GM12878 (cell line): ENCODE measurements around the gene SPAG9. TPM values are rescaled to one million over a fixed set of nuclear protein-coding genes. Genes with fewer than 3 reads are reported as not detected.

Source experiments
- ATAC-seq: fragments of 200-7000 bp; cut with Tn5 transposase; 3 replicates; pipeline ENCODE4 v1.9.1; 2020; ENCODE audit warnings: mild to moderate bottlenecking, moderate library complexity
- BruUV-seq: library from RNA; stranded (reverse); fragments of 400-500 nt; replicated peaks from 2 replicates; lab custom pipeline; 2021; lab: Mats Ljungman, UMichigan
- CTCF ChIA-PET: fragments of 300-600 bp; sonication (Branson Sonifier 250); formaldehyde crosslinking; extraction: SDS; loops from one replicate; lab custom pipeline; 2021; ENCODE audit warnings: inconsistent platforms; lab: Yijun Ruan, JAX
- POLR2A ChIA-PET: fragments of 350-600 bp; formaldehyde crosslinking; extraction: SDS; loops from one replicate; lab custom pipeline; 2021; ENCODE audit warnings: inconsistent platforms; lab: Charles Lee
- RAD21 ChIA-PET: fragments of 300-600 bp; sonication (Branson Sonifier 250); formaldehyde crosslinking; loops from one replicate; lab custom pipeline; 2023; ENCODE audit warnings: antibody characterized with exemption; ENCODE audit not compliant: unreplicated experiment; lab: Charles Lee
- SMC1A ChIA-PET: fragments of 300-600 bp; sonication (Branson Sonifier 250); formaldehyde crosslinking; loops from one replicate; lab custom pipeline; 2023; ENCODE audit not compliant: unreplicated experiment, uncharacterized antibody; lab: Charles Lee
- DNase-seq: peaks from one replicate; pipeline ENCODE4 v3.0.0-alpha.2; 2011; ENCODE audit warnings: low read depth, low spot score
- FAIRE-seq: peaks from 3 replicates; lab custom pipeline; 2011; peaks lifted over from hg19 to GRCh38; lab: Jason Lieb, UNC
- H2AFZ ChIP-seq: 2 replicates; pipeline ENCODE4 v1.6.0; 2011; ENCODE audit warnings: low read depth, low read length, control low read depth; ENCODE audit not compliant: control insufficient read depth
- H3K27ac ChIP-seq: 2 replicates; pipeline ENCODE4 v1.5.1; 2011; ENCODE audit warnings: control low read depth; ENCODE audit not compliant: control insufficient read depth, insufficient read depth
- H3K27me3 ChIP-seq, 2 experiments: replicated peaks in 1 of 2; 2 replicates each; pipeline versions ENCODE4 v1.6.0 to v1.6.1; 2011; ENCODE audit warnings: low read length in 1 of 2; ENCODE audit not compliant: control insufficient read depth in 2 of 2, insufficient read depth in 2 of 2
- H3K36me3 ChIP-seq, 2 experiments: 2 replicates each; pipeline ENCODE4 v1.5.1; 2011; ENCODE audit warnings: low read length in 1 of 2; ENCODE audit not compliant: control insufficient read depth in 2 of 2, insufficient read depth in 2 of 2
- H3K4me1 ChIP-seq: 2 replicates; pipeline ENCODE4 v1.6.1; 2011; ENCODE audit warnings: mild to moderate bottlenecking, low read length, moderate library complexity, mixed read lengths; ENCODE audit not compliant: control insufficient read depth, insufficient read depth
- H3K4me2 ChIP-seq: 2 replicates; pipeline ENCODE4 v1.6.0; 2011; ENCODE audit warnings: control low read depth; ENCODE audit not compliant: control insufficient read depth, insufficient read depth
- H3K4me3 ChIP-seq: fragments of 200-600 bp; sonication (generic); 2 replicates; pipeline ENCODE4 v1.5.1; 2016
- H3K79me2 ChIP-seq: 2 replicates; pipeline ENCODE4 v1.6.0; 2011; ENCODE audit warnings: low read length; ENCODE audit not compliant: control insufficient read depth, insufficient read depth
- H3K9ac ChIP-seq: 2 replicates; pipeline ENCODE4 v1.8.0; 2011; ENCODE audit warnings: low read length, control low read depth, mixed read lengths; ENCODE audit not compliant: control insufficient read depth, insufficient read depth
- H3K9me3 ChIP-seq: replicated peaks from 3 replicates; pipeline ENCODE4 v1.5.1; 2011; ENCODE audit warnings: mild to moderate bottlenecking, low read length; ENCODE audit not compliant: control insufficient read depth, insufficient read depth
- H4K20me1 ChIP-seq: 2 replicates; pipeline ENCODE4 v1.6.0; 2011; ENCODE audit not compliant: control insufficient read depth, insufficient read depth
- ETV6 ChIP-seq, 2 experiments: fragments of 450-650 bp in 1 of 2; IDR thresholded peaks in 1 of 2; conservative IDR thresholded peaks in 1 of 2; 2 replicates each; pipeline ENCODE4 v1.6.1; 2014; ENCODE audit warnings: antibody characterized with exemption in 1 of 2, borderline replicate concordance in 1 of 2, low read depth in 1 of 2, mild to moderate bottlenecking in 1 of 2, moderate library complexity in 1 of 2
- POU2F2 ChIP-seq: IDR thresholded peaks from 3 replicates; pipeline ENCODE4 v1.6.1; 2011; ENCODE audit warnings: low read depth, mild to moderate bottlenecking, low read length, borderline replicate concordance
- RAD51 ChIP-seq: fragments of 450-650 bp; IDR thresholded peaks from 2 replicates; pipeline ENCODE4 v1.6.1; 2016; ENCODE audit warnings: moderate library complexity, mild to moderate bottlenecking, inconsistent platforms
- RUNX3 ChIP-seq: IDR thresholded peaks from 2 replicates; pipeline ENCODE4 v1.6.1; 2012; ENCODE audit warnings: low read length, inconsistent platforms
- SUZ12 ChIP-seq: fragments of 200-600 bp; sonication (generic); IDR thresholded peaks from one replicate; pipeline ENCODE4 v1.6.1; 2018; ENCODE audit warnings: antibody characterized with exemption, mild to moderate bottlenecking; ENCODE audit not compliant: unreplicated experiment
- TAF1 ChIP-seq: IDR thresholded peaks from 2 replicates; pipeline ENCODE4 v1.6.1; 2011; ENCODE audit warnings: mild to moderate bottlenecking, low read depth, low read length, borderline replicate concordance
- ZNF622 ChIP-seq: fragments of 450-650 bp; IDR thresholded peaks from 2 replicates; pipeline ENCODE4 v1.6.1; 2017; ENCODE audit warnings: mild to moderate bottlenecking, inconsistent platforms
- WGBS: methylation state at CpG from one replicate; pipeline ENCODE4 v1.1.6; 2016; ENCODE audit warnings: low lambda C conversion rate; ENCODE audit not compliant: insufficient replicate concordance, insufficient coverage; ENCODE audit errors: missing lambda C conversion rate; 5-methylcytosine and 5-hydroxymethylcytosine counted together
- in situ Hi-C: fragments of 300-500 bp; cut with MboI; formaldehyde crosslinking; loops from 9 replicates; pipeline ENCODE4 v1.14.3; 2018; ENCODE audit warnings: mixed read lengths
- intact Hi-C: fragments of 100-400 bp; cut with micrococcal nuclease; formaldehyde crosslinking; loops from one replicate; pipeline ENCODE4 v1.14.2; 2022; ENCODE audit not compliant: unreplicated experiment
- polyA plus RNA-seq, 11 experiments: library from polyadenylated mRNA; depleted of rRNA in 4 of 11; unstranded in 6 of 11; stranded (reverse) in 5 of 11; fragments of >200 nt; fragmentation: Nextera tagmentation in 4 of 11; fragmentation: Illumina TruSeq in 1 of 11; extraction: Ambion mirVana in 4 of 11; extraction: Trizol in 1 of 11; gene quantifications; 1 replicate in 1 of 11; 2 replicates in 10 of 11; pipeline versions ENCODE4 v1.2.1 to v1.2.3, GENCODE V29; 2011 to 2016; ENCODE audit warnings: inconsistent platforms in 2 of 11, missing spikeins in 2 of 11, low read depth in 1 of 11
- total RNA-seq, 4 experiments: library from RNA; depleted of rRNA in 3 of 4; stranded (reverse); fragments of >200 nt in 3 of 4; fragmentation: Illumina TruSeq in 1 of 4; extraction: Trizol in 1 of 4; gene quantifications; 2 replicates each; pipeline versions ENCODE4 v1.2.1 to v1.2.3, GENCODE V29; 2013 to 2021
- TF ChIP-seq, protein P1 (sequence below): IDR thresholded peaks from 2 replicates; pipeline ENCODE4 v1.6.1; 2012; ENCODE audit warnings: low read length, inconsistent platforms
- TF ChIP-seq, protein P2 (sequence below): fragments of 450-650 bp; IDR thresholded peaks from 2 replicates; pipeline ENCODE4 v1.6.1; 2017; ENCODE audit warnings: low read depth, mild to moderate bottlenecking, moderate library complexity

The SPAG9 gene
- total and polyA plus RNA-seq, 10 of the 15 experiments (the other 5 are each of a cell fraction or from before 2014, with no cell fraction given), result 6.6 to 42.0 (median 24.9) TPM

DNA sequence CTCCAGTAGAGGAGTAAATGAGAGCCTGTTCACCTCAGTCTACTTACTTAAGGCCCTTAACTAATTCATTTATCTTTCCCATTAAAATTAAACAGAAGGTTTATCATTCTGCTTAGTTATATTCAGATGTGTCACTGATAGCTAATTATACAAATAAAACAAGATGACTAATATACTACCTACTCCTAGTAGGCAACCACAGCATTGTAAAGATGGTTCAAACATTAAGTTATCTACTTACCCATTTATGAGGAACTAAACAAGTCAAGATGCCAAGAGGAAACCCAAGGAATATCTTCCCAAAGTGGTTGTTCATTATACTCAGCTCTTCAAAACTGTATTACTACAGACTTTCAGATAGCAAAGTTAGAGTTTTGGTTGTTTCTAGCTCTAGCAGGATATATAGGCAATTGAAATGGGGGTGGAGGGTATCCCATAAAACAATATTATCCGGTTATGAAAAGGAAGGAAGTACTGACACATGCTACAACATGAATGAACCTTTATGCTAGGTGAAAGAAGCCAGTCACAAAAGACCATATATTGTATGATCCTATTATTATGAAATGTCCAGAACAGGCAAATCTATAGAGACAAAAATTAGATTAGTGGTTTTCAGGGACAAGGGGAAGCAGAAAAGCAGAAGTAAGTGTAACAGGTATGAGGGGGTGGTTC is 56.5 kb downstream of the SPAG9 start (continued):
- TF ChIP-seq RAD51 (no peak), ETV6 (conservative IDR thresholded peaks at IDR 0.05 in 1 of 2, IDR thresholded peaks at IDR 0.05 in 1 of 2; ENCODE audit: borderline replicate concordance in 1 of 2, low read depth in 1 of 2) (no peak)
- TF ChIP-seq, protein P1, sequence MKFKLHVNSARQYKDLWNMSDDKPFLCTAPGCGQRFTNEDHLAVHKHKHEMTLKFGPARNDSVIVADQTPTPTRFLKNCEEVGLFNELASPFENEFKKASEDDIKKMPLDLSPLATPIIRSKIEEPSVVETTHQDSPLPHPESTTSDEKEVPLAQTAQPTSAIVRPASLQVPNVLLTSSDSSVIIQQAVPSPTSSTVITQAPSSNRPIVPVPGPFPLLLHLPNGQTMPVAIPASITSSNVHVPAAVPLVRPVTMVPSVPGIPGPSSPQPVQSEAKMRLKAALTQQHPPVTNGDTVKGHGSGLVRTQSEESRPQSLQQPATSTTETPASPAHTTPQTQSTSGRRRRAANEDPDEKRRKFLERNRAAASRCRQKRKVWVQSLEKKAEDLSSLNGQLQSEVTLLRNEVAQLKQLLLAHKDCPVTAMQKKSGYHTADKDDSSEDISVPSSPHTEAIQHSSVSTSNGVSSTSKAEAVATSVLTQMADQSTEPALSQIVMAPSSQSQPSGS, result no peak

DNA sequence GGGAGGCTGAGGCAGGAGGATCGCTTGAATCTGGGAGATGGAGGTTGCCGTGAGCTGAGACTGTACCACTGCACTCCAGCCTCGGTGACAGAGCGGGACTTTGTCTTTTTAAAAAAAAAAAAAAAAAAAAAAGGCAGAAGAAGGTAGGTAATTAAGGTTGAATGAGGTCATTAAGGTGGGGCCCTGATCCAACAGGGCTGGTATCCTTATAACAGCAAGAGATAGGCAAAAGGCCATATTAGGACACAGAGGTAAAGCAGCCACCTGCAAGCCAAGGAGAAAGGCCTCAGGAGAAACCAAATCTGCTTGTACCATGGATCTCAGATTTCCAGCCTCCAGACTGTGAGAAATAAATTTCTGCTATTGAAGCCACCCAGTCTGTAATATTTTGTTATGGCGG is 60.3 kb downstream of the SPAG9 start:
- Histone ChIP-seq H3K36me3 (no peaks in the 10 kb centered on the region; a peak in 2 of 4 replicates), H3K9ac (no peak overlapping the region), H2AFZ (no peak overlapping the region), H3K9me3 (no peaks in the 10 kb centered on the region), H4K20me1 (no peaks in the 10 kb centered on the region), H3K27ac (no peak overlapping the region), H3K4me1 (no peaks in the 10 kb centered on the region; the same call in 1 of the 2 replicates), H3K4me2 (no peak overlapping the region), H3K79me2 (peaks cover 2% of the 10 kb centered on the region), H3K4me3 (no peak overlapping the region), H3K27me3 (no peaks in the 10 kb centered on the region)
- no peak for TF ChIP-seq ZNF622
- TF ChIP-seq, protein P2, sequence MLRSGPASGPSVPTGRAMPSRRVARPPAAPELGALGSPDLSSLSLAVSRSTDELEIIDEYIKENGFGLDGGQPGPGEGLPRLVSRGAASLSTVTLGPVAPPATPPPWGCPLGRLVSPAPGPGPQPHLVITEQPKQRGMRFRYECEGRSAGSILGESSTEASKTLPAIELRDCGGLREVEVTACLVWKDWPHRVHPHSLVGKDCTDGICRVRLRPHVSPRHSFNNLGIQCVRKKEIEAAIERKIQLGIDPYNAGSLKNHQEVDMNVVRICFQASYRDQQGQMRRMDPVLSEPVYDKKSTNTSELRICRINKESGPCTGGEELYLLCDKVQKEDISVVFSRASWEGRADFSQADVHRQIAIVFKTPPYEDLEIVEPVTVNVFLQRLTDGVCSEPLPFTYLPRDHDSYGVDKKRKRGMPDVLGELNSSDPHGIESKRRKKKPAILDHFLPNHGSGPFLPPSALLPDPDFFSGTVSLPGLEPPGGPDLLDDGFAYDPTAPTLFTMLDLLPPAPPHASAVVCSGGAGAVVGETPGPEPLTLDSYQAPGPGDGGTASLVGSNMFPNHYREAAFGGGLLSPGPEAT, result no peak
- TF ChIP-seq TAF1, result no peak
- no peak for TF ChIP-seq SUZ12
- no peak for TF ChIP-seq RUNX3
- TF ChIP-seq POU2F2, result no peak
- intact Hi-C loops (no loop called here), in situ Hi-C loops (no loop called here)
- FAIRE-seq (no peak), DNase-seq (no peak), ATAC-seq (no peak)
- WGBS, result 94% methylated on average over 5 of the region's 5 CpGs
- no TSS peak for BruUV-seq
- POLR2A ChIA-PET, result no interaction called here
- CTCF ChIA-PET, result interaction anchor here (24.6 kb wide), 1 partner anchor 56 kb away, joined by 472 read pairs; no protein-coding TSS in a partner anchor
- RAD21 ChIA-PET, result interaction anchor here (1.6 kb wide), 1 partner anchor 62 kb away, joined by 3 read pairs; no protein-coding TSS in a partner anchor
- SMC1A ChIA-PET, result interaction anchor here (10.2 kb wide), 1 partner anchor 57 kb away, joined by 241 read pairs; no protein-coding TSS in a partner anchor
